ENCODE results near the gene HOXD10.
A peak's percentile ranks its signal among the peaks of the same experiment; 100 is the strongest.

Gene HOXD10

DNA sequence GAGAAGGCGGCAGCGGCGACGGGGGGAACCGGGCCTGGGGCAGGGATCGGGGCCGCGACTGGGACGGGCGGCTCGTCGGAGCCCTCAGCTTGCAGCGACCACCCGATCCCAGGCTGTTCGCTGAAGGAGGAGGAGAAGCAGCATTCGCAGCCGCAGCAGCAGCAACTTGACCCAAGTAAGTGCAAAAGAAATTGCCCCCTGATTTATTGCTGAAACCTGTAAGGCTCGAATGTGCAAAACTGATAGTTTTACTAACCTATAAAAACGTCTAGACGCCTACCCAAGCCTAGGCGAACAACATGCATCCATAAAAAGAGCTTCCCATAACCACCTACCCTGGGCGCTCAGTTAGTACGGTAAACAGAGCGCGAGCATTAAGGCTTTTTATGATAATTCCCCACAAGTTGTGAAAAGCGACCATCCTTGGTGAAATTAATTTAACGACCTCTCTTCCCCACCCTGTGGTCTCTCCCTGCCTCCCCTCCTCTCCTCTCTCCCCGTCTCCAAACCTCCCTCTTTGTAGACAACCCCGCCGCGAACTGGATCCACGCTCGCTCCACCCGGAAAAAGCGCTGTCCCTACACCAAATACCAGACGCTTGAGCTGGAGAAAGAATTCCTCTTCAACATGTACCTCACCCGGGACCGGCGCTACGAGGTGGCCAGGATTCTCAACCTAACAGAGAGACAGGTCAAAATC, 7.0 kb downstream of the HOXD10 start:
- DNase-seq: no peak

DNA sequence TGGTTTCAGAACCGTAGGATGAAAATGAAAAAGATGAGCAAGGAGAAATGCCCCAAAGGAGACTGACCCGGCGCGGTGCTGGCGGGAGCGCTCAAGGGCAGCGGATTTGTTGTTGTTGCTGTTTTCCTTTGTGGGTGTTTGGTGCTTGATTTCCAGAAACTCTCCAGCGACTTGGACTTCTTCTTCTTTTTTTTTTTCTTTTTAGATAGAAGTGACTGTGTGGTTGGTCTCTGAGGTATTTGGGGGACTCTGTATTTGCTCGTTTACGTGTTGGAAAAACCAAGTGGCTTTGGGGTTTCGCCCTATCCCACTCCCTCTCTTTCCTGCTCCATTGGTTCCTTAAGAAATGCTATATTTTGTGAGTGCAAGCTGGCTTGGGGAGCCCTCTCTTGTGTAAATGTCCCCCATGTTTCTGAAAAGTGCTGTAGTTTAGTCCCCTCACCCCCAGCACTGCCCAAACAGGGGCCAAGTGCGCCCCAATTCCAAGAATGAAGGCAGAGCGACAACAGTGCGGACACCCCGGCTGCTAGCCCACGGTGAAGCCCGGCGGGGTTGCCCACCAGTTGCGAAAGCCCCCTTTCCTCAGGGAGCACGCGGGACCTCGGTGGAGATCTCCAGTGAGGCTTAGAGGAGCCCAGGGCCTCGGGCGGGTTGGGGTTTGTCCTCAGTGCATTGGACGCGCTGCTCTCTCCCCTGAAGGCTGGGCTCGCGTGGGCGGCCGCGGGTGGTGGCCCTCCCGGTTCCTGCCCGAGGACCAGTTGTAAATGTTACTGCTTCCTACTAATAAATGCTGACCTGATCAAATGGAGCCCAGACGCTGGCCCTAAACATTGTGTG, 7.8 kb downstream of the HOXD10 start:
- no peak for DNase-seq

DNA sequence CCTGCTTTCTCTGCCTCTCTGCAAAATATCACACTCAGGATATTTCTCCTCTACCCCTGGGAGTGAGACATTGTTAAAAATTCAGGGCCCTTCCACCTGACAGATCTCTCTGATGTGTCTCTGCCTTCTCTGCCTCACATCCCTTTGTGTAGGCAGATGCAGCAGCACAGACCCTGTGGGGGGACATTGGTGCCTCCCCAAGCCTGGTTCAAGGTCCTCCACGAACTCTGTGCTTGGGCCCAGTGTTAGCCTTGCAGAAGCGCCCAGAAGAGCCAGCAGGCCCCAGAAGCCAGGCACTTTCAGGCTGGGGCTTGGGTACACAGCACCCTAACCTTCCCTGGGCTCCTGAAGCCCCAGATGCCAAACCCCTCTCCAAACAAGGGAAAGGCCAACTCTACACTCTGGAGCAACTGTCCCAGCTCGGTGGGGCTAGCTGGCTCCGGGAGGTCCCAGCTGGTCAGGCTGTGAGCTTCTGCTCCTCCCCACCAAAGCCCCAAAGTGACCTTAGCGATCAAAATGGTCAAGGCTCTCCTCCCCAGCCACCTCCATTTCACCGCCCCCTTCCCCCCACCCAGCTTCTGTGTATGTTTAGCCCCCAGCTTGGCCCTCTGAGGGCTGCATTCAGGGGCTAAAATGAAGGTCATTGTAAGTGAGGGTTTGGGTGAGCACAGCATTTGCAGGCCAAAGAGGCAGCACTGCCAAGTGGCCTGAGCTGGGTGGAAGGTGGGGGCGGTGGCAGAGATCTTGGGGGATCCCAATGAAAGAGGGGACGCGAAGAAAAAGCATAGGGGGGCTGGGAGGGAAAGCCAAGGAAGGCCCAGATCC, 8.6 kb downstream of the HOXD10 start:
- no peak for DNase-seq

DNA sequence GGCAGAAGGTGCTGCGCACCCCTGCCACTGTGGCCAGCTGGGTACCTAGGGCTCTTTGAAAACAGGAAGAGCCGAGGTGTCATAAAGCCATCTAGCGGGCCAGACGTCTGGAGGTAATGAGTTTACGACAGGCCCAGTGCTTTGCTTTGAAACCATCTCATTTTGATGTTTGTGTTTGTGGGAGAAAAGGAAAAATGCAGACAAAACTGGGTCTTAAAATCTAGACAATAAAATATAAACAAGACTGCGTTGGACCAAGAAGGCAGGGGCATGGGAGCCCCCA, 9.1 kb downstream of the HOXD10 start:
- DNase-seq: no peak

DNA sequence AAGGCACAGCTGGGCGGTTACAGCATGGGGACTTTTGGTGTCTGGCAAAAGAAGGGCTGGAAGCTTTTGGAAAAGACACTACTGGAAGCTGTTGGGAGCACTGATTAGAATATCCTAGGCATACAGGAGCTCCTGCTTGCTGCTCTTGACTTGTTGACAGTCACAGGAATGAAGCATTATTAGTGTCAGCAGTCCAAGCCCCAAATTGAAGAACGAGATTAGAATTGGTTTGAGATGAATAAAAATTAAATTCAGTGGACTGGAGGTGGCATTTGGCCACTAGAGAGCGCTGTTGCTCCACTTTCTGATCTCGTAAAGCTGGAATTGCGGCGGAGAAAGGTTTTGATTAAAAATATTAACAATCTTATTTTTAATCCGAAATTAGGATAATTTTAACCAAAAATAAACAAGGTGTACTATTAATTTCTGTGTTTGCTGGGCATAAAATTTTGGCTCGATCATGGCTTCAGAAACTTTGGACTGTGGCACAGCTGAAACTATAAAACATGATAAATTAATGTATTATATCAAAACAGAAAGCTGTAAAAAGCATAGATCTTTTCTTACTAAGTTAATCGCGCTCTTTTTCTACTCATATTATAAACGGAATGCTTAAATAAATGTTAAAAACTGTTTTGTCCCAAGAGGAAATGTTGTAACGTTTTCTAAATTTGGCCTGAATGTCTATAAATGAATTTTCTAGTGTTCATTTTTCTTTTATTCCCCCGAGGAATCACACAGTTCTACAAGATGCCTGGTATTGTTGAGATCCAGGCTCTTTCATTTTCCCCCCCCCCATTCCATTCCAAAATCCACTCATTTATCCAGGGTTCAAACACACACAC, 10.6 kb downstream of the HOXD10 start:
- peak in 4 of 5 donors; percentile 32 to 73 (median 50) for DNase-seq

DNA sequence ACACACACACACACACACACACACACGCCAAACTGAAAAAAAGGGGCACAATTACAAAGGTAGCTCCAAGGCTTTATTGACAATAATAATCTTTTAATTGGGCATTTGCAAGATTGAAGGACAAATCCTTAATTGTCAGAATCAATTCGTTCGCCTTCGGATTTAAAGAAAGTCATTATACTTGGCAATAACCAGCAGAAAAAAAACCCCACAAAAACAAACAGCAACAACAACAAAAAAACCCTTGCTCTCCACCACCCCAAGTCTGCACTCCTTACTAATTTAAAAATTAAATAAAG, 11.1 kb downstream of the HOXD10 start:
- no peak for DNase-seq

DNA sequence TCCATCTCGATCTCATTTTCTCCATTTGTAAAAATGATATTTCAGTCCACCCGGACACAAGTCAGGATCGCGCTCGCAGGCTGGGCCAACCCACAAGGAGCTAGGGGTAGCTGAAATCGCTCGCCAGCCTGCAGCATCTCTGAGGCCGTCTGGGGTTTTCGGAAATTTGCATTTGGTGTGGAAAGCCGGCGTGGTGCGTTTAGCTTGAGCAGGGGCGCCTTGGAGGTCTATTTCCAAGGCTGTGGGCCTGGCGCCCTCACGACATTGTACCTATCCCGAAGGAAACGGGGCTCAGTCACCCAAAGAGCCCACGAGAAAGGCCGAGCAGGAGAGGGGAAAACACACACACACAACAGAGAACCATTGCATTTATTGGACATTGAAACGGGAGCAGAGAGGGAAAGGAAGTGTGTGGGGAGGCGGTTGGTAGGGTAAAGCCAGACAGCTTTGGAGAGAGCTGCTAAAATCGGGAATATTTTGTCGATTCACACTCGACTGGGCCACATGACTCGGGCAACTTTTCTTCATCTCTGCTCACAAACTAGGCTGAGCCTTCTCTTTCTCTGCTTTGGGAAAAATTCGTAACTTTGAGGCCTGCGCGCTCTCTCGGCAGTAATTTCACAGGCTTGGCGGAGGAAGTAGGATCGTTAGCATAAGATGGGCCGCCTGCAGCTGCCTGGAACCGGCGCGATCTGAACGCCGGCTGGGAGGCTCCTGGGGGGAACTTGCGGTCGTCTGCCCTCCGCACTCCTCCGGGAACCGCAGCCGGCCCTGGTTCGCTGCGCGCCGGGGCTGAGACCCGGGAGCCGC, 11.8 kb downstream of the HOXD10 start:
- DNase-seq: no peak

DNA sequence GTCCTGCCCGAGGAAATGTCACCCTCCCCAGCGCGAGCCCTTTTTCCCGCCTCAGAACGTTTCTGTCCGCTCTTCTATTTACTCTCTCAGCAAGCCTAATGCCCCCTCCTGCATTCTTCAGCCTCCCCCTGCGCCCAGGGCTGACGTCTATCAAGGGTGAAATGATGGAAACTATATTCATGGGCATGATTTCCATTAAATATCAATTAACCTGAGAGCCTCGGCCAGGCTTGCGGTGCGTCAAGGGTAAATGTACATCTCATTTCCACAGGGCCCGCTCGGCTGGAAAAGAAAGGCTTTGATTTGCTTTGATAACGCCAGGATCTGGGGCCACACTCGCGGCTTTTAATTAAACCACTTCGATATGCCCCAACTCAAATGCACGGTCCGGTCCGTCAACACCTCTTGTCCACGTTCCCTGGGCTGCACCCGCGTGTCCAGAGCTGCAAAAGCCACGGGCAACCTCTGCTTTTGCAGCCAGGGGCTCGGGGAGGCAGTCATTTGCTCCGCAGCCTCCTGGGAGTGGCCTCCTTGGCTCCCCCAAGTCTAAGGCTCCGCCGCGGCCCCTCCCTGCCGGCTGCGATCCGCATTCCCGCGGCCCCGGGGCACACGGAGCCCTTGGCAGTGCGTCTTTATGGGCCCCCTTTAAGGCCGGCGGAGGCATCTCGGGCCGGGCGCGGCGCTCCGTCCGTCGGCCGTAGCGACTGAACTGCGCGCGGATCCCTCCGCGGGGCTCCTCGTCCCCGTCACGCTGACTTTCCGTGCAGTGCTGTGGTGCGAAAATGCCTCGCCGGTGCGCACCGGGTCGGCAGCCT, 12.6 kb downstream of the HOXD10 start, which contains the start of gene HOXD8:
TSS of gene HOXD8 (plus strand) at position 724 of the 815 bp plus-strand sequence. CDS start 662 bp downstream, outside the sequence.
- DNase-seq: no peak

DNA sequence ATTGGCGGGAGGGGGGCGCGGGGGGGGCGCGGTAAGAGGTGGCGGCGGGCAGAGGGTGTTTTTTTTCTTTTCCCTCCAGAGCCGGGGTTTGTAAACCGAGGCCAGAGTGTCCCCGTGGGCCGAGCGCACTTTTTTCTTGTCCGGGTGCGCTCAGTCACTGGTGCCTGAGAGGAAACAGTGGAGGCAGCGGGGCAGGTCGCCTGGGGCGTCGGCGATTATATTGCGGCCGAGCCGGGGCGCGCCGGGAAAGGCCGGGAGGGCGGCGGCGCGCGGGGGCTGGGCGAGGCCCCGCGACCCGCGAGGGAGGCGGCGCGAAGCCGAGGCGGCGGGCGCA, 13.2 kb downstream of the HOXD10 start:
- no peak for DNase-seq

DNA sequence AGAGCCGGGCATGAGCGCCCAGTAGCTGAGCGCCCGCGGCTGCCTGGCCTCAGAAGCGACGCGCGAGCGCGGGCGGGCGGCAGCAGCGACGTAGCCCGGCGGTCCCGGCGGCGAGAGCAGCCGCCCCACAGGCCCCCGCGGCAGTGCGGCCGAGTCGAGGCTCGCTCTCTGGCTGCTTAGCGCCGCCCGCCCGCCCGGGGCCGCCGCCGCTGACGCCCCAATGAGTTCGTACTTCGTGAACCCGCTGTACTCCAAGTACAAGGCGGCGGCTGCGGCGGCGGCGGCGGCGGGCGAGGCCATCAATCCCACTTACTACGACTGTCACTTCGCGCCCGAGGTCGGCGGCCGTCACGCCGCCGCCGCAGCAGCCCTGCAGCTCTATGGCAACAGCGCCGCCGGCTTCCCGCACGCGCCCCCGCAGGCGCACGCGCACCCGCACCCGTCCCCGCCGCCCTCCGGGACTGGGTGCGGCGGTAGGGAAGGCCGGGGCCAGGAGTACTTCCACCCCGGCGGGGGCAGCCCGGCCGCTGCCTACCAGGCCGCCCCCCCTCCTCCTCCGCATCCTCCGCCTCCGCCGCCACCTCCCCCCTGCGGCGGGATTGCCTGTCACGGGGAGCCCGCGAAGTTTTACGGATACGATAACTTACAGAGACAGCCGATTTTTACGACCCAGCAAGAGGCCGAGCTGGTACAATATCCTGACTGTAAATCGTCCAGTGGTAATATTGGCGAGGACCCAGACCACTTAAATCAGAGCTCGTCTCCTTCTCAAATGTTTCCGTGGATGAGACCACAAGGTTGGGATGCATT, 13.8 kb downstream of the HOXD10 start:
- DNase-seq: no peak

DNA sequence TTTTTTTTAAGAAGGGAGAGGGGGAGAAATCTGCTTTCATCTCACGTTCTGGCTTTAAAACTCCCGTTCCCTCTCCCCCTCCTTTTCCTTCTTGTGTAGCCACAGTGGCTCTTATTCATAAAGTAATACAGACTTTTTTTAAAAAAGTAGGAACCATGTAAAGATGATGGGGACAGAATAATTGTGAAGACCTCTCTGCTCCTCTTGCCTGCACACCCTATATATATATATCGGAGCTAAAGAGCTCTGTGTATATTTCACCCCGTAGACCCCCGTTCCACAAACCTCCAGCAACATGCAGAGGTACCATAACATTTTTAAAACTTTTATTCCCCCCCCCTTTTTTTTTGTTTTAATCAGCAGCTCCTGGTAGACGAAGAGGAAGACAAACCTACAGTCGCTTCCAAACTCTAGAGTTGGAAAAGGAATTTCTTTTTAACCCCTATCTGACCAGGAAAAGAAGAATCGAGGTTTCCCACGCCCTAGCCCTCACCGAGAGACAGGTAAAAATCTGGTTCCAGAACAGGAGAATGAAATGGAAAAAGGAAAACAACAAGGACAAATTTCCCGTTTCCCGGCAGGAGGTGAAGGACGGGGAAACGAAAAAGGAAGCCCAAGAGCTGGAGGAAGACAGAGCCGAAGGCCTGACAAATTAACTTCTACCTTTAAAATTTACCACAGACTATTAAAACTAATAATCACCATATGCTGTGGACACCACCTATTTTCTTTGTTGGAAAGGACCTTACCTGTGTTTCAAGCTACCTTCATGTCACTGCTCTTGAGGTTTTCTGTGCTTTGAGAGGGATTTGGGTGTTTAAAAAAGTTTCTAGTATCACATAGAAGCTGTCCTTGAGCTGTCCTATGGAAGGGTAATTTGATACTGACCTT, 14.6 kb downstream of the HOXD10 start:
- DNase-seq: no peak

DNA sequence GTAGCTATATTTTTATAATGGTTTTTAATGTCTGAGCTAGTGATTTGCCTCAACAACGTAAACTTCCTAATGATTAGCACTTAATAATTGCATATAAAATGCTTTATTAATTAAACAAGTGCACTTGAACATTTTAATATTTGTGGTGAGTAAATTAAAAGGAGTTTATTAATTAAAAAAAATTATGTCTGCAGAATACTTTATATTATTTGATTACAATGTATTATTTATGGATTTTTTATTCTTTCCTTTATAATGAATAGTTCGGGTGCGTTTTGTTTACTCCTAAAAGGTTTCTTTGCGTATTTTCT, 15.2 kb downstream of the HOXD10 start:
- DNase-seq: no peak

DNA sequence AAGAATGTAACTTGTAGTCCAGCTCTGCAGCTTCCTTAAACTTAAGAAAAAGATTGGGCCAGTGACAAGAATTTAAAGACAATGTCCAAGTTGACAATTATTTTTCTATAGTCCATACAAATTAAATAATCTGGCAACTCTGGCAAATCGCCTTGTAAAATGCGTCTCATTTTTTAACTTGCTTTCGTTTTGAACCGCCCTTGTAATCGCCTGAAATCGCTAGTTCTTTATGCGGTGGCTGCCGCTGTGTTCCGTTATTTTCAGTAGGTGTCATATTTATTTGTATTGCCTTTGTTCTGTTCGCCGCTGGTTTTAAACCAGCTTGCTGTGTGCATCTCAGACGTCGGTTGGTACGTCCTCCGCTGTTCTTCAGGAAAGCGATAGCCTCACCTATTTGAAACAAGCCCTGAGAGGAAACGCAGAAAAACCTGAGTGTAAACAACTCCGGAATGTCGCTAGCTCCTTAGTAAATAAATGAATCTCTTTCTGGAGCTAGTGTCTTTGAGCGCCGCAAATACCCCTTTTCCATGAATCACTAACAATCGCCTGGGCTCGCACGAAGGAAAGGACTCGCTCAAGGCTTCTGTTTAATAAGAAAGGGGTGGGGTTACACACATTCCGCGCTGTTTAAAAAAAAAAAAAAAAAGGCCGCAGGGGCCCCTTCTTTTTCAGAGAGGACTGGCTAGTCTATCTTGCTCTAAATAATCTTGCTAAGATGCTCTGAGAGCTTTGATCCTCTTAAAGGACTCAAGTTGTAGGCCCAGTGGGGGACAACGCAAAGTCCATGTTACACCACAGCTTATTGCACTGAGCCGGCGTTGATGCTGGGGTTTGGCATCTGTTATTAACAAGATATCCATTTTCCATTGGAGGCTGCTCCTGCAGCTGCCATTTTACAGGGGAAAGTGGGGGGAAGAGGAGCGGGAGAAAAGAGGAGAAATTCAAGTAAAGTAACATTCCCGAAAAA, 15.9 kb downstream of the HOXD10 start:
- DNase-seq: peak in 1 of 5 donors; percentile 29

DNA sequence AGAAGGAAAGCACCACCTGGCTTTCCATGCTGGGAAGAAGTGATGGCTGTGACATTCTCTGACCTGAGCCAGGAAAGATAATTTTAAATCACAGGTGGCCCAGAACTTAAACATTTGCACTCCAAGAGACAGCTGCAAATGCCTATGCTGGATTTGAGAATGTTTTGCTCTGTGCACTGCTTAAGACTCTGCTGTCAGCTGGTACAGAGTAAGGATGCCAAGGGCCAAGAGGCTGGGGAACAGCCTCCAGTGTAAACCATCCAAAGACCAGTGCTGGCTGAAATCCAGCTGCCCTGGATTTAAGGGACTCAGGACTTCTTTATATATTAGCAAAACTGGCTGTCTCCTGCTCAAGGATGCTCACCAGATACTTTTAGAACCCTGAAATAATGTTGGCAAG, 16.8 kb downstream of the HOXD10 start:
- DNase-seq: no peak

DNA sequence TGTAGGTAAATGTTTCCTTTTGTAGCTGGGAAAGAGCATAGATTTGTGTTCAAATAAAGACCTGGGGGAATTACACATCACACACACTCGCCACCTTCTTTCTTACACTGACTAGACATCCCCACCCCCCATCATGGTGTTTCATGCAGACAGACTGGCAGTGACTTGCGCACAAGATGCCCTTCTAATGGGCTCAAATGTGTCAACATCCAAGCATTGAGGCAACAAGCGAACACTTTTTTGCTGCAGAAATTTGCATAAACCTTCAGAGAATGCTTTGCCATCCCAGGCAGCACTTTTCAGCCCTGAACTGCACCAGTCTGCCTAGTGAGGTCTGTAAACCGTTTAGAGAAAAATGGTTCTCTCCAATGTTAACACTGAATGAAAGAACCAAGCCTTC, 17.5 kb downstream of the HOXD10 start:
- DNase-seq: no peak

DNA sequence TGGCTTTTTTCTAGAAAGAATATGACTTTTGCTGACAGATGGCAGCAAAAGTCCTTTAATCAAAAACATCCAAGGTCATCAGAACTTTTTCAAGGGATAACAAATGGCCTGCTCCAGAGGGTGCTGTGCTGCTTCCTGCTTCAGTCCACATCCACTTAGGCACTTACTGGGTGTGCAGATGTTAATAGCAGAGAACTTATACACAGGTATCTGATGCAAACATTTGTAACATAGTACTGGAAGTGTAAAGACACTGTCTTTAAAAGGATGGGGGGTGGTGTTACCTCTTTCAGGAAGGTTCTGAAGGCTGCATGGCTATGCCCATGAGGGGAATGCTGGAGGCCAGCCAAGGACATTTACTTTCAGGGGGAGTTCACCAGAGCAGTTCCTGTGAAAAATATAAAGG, 18.5 kb downstream of the HOXD10 start:
- no peak for DNase-seq

DNA sequence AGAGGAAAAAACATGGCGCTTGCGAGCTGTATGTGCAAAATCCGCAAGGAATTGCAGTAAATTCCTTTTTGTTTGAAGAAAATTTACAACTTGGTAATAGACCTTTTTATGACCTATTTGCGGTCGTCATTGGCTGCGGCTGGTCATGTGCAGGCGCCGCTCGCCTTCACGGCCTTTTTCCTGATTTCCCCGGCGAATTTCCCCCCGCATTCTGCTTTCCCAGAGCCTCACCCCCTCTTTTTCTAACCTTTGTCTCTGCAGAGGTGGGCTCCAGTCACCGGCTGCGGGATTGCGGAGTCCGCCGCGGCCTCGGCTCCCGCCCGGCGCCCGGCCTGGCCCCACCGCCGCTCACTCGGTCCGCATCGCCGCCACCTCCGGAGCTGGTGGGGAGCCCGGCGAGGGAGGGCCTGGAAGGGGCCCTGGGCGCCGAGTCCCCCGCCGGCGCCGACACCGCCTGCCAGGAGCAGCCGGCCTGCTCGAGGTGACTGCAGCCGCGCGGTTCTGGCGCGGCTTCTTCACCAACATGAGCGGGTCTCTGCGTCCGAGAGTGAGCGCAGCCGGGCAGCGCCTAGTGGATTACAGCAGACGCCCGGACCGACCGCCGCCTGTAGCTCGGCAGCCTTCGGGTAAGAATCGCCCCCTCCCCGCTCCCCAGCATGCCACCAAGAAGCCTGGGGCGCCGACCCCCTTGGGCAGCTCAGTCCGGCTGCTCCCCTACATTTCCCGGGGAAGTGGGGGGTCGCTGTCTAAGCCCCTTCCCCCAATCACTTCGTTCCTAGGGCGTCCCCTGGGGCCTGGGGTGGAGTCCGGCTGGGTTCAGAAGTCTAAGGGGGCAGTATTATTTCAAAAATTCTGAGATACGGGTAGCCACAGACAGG, 20.0 kb downstream of the HOXD10 start:
- DNase-seq: no peak
